GM06990 (cell line): ENCODE results near the gene SGIP1.

Source experiments
- DNase-seq: peaks from one replicate; pipeline ENCODE4 v3.0.0-alpha.2; 2011; ENCODE audit not compliant: insufficient read length; ENCODE audit errors: extremely low read depth
- H3K27me3 ChIP-seq: replicated peaks from 2 replicates; pipeline ENCODE4 v1.6.0; 2011; ENCODE audit warnings: low read length; ENCODE audit not compliant: control insufficient read depth, insufficient read depth
- H3K36me3 ChIP-seq: 2 replicates; pipeline ENCODE4 v1.5.1; 2011; ENCODE audit warnings: low read length; ENCODE audit not compliant: control insufficient read depth, insufficient read depth
- H3K4me3 ChIP-seq: replicated peaks from 2 replicates; pipeline ENCODE4 v1.5.1; 2011; ENCODE audit warnings: low read depth, mild to moderate bottlenecking, control low read depth, low read length
- TF ChIP-seq, protein P1 (sequence below): IDR thresholded peaks from 2 replicates; pipeline ENCODE4 v1.5.1; 2011; ENCODE audit warnings: low read length, control low read depth, mild to moderate bottlenecking, inconsistent platforms; ENCODE audit not compliant: insufficient read depth, poor library complexity, severe bottlenecking

SGIP1 gene

DNA sequence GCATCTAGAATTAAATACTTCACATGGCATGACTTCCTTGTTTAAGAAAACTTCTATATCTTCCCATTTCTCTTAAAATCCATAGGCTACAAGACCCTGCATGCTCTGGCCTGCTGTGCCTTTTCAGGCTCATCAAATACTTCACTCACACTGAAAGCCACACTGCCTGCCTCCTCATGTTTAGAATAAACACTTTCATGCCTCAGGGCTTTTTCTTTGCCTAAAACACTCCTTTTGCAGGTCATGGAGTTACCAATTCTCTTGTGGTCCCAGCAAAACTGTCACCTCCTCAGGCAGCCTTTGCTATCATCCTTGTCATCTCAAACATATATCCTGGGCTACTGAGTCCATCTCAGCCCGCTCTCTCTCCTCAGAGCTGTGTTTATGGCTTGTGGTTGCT is 5.5 kb downstream of the SGIP1 start:
- DNase-seq, result no peak
- Histone ChIP-seq H3K4me3 (no peak overlapping the region), H3K27me3 (no peaks in the 10 kb centered on the region; the same call in 1 of the 2 replicates), H3K36me3 (no peaks in the 10 kb centered on the region)
- TF ChIP-seq, protein P1, sequence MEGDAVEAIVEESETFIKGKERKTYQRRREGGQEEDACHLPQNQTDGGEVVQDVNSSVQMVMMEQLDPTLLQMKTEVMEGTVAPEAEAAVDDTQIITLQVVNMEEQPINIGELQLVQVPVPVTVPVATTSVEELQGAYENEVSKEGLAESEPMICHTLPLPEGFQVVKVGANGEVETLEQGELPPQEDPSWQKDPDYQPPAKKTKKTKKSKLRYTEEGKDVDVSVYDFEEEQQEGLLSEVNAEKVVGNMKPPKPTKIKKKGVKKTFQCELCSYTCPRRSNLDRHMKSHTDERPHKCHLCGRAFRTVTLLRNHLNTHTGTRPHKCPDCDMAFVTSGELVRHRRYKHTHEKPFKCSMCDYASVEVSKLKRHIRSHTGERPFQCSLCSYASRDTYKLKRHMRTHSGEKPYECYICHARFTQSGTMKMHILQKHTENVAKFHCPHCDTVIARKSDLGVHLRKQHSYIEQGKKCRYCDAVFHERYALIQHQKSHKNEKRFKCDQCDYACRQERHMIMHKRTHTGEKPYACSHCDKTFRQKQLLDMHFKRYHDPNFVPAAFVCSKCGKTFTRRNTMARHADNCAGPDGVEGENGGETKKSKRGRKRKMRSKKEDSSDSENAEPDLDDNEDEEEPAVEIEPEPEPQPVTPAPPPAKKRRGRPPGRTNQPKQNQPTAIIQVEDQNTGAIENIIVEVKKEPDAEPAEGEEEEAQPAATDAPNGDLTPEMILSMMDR, result no peak

DNA sequence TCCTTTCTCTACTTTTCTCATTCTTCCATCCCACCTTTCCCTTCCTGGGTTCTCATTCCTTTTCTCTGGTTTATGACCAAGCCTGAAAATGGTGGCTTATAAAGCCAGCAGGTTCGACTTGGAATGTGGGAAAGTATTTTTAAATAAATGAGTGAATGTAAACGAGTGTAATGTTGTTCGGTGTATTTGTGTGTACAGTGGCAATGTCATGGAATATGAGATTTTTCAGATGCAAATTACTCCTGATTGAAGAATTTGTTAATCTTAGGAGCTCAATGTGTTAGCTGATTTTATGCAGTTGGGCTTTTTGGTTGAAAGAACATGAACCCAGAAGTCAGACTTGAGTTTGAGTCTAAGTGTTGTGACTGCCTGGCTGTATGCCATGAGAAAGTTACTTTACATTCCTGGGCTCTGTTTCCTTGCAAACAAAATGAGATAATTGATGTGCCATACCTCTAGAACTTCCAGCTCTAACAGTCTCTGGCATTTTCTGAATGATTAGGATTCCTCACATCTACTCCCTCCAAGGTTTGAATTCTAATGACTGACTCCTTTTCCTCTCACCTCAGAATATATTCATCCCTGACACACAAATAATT is 6.6 kb downstream of the SGIP1 start:
- Histone ChIP-seq H3K36me3 (no peaks in the 10 kb centered on the region), H3K4me3 (no peak overlapping the region), H3K27me3 (no peaks in the 10 kb centered on the region; the same call in 1 of the 2 replicates)
- DNase-seq, result no peak
- TF ChIP-seq, protein P1, result no peak

DNA sequence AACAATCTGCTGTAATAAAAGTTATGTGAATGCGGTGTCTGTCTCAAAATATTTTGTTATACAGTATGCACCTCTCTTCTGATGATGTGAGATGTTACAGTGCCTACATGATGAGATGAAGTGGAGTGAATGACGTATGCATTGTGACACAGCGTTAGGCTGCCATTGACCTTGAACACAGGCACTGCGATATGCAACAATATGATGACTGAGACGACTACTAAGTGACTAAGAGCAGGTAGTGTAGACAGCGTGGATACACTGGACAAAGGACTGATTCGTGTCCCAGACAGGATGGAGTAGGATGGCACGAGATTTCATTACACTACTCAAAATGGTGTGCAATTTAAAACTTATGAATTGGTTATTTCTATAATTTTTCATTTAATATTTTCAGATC is 8.4 kb downstream of the SGIP1 start:
- no peak overlapping the region for H3K4me3 ChIP-seq
- H3K36me3 ChIP-seq, result no peaks in the 10 kb centered on the region
- H3K27me3 ChIP-seq, result no peaks in the 10 kb centered on the region; the same call in 1 of the 2 replicates
- TF ChIP-seq, protein P1, result no peak
- no peak for DNase-seq

DNA sequence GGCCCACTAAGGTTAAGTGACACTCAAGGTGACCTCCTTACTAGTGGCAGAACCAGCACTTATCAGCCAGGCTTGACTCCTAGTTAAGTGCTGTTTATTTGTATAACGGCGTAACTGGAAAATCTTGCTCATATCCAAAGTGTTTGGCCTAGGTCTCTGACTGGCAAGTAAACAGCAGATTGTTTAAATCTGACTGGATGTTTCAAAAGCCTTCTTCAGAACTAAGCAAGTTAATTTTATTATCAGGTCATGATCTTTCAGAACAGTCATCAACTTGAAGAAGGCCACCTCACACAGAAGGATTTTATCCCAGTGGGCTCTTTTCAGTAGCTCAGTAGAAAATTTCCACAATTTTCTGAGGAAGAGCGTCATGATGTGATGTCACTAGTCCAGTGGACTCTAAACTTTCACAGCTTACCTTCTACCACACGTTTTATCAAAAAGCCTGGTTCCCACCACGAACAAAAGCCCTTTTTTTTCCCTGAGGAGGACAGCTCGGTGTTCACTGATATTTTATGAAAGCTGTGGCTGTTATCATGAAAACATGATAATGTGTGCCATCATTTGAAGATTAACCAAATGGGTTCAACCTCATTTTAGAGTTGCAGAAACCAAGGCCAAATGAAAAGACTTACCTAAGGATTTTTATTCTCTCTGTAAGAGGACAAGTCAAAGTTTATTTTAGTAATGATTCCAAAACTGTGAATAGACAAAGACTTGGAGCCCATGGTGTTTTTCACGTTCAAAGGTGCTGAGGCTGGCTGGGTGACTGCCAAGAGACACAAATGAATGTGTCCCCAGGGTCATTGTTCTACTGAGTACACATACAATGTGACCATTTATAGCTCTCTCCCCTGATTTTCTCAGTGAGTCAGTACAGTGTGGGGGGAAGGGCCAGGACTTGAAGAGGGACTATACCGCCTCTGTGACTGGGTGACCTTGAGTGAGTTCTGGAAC is 9.1 kb downstream of the SGIP1 start:
- Histone ChIP-seq H3K27me3 (no peaks in the 10 kb centered on the region; the same call in 1 of the 2 replicates), H3K36me3 (no peaks in the 10 kb centered on the region), H3K4me3 (no peak overlapping the region)
- TF ChIP-seq, protein P1, result no peak
- DNase-seq, result no peak

DNA sequence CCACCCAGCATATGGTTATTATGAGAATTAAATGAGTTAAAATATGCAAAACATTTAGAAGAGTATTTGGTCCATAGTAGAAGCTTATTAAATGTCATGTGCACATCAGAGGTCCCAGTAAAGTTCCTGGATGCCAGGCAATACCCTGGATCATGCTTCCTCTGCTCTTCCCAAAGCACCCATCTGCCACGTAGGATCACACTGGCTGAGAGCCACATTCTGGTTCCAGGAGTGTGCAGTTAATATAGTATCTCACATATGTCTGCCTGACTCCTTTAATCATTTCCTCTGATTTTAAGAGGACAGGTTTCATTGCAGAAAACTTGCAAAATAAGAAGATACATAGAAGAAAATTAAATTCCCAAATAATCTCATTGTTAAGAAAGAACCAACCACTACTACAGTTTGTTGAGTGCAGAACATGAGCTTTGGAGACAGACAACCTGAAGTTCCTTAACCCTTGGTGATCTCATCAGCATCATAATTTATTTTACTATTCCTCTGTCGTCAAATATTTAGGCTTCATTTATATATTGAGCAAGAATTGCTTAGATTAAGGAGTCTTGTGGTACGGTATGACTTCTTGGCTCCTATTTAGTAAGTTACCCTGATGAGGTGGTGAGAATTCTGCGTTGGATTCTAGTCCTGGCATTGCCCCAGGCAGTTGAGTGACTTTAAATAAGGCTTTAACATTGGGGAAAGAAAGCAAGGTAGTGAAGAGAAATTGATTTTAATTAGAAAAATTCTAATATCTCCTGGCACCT is 12.3 kb downstream of the SGIP1 start:
- no peaks in the 10 kb centered on the region for H3K36me3 ChIP-seq
- no peak overlapping the region for H3K4me3 ChIP-seq
- no peak for DNase-seq
- no peaks in the 10 kb centered on the region; the same call in 1 of the 2 replicates for H3K27me3 ChIP-seq
- TF ChIP-seq, protein P1, result no peak
